GM19468 (cell line): ENCODE measurements around the gene IGFBP4.

Experiments
- ATAC-seq: cut with Tn5 transposase; IDR thresholded peaks from one replicate; pipeline ENCODE4 v1.9.1; 2021; ENCODE audit warnings: mild to moderate bottlenecking, moderate library complexity, moderate number of reproducible peaks; ENCODE audit not compliant: unreplicated experiment; ENCODE audit errors: extremely low read depth

Gene IGFBP4

DNA sequence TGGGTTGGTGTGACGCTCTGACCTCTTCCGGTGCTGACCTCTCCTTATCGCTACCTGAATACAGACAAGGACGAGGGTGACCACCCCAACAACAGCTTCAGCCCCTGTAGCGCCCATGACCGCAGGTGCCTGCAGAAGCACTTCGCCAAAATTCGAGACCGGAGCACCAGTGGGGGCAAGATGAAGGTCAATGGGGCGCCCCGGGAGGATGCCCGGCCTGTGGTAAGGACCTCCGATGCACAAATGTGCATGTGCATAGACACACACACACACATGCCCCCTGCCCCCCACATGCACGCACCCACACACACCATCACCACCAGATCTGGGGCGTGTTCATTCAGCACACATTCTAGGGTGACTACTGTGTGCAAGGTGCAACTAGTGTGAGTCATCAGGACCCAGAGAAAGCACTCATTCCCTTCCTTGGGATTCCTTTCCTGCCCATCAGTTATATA lies 9.7 kb downstream of the IGFBP4 start:
- no peak for ATAC-seq

DNA sequence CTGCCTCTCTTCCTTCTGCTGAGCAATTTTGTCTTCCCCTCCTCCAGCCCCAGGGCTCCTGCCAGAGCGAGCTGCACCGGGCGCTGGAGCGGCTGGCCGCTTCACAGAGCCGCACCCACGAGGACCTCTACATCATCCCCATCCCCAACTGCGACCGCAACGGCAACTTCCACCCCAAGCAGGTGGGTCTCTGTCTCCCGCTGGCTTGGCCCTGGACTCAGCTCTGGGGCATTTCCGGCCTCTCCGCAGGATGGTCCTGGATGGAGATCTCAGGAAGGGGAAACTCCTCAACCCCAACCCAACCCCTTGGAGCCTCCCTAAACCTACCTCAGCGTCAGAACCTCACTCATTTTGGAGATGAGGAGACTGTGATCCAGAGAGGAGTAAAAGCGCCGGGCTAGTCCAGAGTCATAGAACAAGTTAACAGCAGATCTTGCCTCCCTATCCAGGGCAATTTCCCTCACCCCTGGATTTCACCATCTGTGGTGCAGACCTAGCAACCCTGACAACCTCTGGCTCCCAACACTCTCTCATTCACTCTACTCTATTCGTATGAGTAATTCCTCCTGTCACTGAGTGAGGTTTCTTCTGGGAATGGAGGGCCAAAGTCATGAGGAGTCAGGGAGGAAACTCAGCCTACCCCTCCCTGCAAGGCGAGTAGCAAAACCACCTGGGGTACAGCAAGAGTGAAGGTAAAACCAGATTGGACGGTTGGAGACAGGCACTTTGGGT lies 10.8 kb downstream of the IGFBP4 start:
- ATAC-seq: no peak

DNA sequence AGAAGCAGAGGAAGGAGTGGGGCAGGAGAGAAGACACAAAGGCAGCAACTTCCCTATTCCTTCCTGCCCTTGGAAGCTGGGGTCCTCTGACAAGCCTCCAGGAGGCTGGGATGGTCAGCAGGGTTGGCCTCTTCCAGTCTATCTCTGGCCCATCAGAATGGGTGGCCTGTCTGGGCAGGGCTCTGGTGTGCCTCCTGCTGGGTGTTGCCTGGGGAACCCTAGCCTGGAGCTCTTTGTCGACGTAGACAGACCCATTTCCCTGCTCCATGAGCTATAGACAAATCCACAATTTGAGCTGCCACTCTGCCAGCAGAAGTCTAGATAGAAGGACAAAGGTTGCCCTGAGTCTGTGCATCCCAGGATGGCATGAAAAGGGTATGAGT lies 11.4 kb downstream of the IGFBP4 start:
- ATAC-seq: no peak

DNA sequence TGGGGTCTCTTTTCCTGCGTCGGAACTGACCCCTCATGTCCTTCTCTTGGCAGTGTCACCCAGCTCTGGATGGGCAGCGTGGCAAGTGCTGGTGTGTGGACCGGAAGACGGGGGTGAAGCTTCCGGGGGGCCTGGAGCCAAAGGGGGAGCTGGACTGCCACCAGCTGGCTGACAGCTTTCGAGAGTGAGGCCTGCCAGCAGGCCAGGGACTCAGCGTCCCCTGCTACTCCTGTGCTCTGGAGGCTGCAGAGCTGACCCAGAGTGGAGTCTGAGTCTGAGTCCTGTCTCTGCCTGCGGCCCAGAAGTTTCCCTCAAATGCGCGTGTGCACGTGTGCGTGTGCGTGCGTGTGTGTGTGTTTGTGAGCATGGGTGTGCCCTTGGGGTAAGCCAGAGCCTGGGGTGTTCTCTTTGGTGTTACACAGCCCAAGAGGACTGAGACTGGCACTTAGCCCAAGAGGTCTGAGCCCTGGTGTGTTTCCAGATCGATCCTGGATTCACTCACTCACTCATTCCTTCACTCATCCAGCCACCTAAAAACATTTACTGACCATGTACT lies 13.2 kb downstream of the IGFBP4 start:
- no peak for ATAC-seq

DNA sequence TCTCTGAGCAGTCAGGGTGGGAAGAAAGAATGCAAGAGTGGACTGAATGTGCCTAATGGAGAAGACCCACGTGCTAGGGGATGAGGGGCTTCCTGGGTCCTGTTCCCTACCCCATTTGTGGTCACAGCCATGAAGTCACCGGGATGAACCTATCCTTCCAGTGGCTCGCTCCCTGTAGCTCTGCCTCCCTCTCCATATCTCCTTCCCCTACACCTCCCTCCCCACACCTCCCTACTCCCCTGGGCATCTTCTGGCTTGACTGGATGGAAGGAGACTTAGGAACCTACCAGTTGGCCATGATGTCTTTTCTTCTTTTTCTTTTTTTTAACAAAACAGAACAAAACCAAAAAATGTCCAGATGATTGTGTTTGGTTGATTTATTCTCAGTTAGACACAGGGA lies 14.1 kb downstream of the IGFBP4 start:
- ATAC-seq: no peak

DNA sequence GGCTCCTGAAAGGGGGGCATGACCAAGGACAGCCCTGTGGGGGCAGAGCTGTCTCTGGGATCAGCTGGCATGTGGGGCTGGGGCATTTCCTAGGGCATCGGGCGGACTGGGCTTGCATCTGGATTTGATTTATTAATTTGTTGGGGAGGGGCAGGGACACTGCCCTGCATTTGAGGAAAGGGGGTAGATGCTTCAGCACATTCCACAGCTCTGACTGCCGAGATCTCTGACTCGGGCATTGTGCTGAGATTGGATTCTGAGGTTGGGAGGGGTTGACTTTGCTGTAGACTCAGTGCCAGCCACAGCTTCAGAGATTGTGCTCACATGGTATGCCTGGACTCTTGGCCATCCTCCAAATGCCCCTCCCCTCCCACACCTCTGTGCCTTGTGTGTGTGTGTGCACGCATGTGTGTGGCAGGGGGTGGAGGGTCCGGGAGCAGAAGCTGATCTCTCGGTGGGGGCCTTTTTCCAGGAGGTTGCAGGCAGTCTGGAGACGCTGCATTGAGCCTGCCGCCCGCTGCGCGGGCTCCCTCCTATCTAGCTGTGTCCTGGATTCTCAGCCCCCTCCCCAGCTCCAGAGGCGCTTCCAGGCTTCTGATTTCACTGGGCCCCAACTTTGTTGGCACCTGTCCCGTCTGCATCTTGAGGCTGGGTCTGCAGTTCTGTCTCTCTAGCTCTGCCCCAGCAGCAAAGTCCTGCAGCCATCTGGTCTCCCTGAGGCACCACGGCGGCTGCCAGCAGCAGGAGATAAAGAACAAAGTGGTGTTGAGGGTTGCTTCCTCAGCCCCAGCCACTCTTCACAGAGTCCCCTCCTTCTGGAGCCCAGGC lies 14.9 kb downstream of the IGFBP4 start:
- ATAC-seq: no peak

DNA sequence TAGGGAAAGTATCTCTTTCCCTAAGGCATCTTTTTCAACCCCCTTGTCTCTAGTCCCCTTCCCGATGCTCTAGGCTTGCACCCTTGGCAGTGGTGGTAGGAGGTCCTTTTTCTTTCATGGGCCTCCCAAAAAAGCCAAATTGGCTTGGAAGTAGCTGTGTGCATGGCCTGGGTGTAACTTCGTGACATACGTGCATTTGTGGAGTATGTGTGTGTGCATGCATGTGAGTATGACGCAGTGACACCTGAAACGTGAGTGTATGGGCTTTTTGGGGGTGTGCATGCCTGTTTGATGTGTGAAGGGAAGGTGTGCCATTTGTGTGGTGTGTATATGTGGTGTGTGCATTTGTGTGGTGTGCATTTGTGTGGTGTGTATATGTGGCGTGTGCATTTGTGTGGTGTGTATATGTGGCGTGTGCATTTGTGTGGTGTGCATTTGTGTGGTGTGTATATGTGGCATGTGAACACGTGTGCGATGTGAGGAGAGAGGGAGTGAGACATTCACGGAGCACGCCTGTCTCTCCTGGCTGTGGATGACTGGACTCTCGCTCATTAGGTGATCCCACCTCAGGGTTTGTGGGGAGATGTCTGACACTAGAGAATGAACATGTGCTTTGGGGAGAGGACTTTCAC lies 15.7 kb downstream of the IGFBP4 start:
- ATAC-seq: no peak

DNA sequence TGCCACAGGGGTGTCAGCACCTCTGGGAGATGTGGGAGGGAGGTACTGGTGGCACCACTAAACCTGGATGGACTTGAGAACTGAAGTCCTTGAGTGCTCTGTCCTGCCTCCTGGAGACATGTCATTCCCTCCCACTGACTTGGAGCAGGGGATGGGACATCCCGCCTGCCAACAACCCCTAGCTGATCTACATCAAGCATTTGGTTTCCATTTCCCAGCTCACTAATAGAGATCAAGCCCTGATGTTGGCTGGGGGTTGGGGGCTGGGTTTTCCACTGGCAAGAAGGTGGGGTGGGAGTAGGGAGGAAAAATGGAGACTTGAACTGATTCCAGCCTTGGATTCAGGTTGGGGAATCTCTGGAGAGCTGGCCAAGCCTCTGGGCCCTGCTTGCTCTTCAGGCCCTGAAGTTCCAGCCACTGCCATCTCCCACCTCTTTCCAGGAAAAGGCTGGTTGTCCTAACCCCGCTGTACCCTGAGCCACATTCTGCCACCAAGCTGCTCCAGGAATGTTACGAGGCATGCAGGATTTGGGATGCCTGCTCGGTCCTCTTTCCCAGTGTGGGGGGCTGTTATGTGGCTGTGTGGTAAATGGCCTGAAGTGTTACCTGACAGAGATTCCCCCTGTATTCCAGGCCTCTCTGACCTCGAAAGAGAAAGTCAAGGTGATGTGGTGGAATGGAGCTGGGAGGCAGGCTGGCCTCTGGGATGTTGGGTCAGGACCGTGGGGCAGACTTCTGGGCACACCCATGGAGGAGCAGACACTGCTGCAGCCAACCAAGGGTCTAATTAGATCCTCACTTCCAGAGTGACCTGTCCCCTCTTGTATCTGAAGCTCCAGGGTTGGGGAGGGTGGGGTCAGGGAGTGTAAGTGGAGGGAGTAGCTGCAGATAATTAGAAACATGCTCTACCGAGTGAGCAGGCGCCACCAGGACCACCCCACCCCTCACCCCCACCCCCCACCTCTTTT lies 16.7 kb downstream of the IGFBP4 start:
- no peak for ATAC-seq

DNA sequence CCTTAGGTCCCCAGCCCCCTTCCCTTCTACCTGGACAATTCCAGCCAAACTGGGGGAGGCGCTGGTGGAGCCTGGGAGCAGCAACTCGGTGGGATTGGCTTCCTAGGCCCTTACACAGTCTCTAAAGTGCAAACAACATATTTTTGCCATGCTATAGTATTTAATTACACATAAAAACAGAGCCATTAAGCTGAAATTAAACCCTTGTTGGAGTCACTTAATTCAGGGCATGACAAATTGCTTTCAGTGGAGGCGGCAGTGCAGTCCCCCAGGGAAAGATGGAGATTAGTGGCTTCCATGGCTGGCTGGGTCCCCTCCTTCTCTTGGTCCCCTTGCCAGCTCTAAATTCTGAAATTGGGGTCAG lies 17.3 kb downstream of the IGFBP4 start:
- ATAC-seq: no peak

DNA sequence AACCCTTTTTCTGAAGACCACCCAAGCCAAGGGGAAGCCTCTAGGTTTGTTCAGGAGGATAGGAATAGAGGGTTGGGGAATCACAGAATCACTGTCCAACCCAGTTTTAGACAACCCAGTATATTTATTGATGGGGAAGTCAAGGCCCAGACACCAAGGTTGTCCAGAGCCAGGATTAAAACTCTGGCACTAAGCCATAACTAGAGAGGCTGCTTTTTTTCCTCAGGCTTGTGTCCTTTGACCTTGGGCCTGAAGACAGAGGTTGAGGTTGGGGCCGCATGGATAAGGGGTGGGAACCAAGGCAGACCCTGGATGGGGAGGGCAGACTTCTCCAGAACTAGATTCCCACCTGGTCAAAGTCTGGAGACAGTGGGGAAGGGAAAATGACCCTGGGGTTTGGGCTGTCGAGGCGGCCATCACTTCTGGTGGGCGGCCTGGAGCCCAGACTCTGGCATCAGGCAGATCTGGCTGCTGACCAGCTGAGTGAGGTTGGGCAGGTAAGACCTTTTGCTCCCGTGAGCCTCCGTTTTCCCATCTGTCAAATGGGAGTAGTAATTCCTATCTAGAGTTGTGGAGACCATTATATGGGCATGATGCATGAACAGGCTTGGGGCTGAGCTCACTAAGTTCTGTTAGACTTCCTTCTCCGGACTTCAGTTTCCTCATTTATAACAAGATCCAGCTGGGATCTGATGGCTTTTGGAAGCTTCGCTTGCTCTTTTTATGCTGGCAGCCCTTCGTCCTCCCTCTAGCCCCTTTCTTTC lies 17.9 kb downstream of the IGFBP4 start:
- no peak for ATAC-seq

DNA sequence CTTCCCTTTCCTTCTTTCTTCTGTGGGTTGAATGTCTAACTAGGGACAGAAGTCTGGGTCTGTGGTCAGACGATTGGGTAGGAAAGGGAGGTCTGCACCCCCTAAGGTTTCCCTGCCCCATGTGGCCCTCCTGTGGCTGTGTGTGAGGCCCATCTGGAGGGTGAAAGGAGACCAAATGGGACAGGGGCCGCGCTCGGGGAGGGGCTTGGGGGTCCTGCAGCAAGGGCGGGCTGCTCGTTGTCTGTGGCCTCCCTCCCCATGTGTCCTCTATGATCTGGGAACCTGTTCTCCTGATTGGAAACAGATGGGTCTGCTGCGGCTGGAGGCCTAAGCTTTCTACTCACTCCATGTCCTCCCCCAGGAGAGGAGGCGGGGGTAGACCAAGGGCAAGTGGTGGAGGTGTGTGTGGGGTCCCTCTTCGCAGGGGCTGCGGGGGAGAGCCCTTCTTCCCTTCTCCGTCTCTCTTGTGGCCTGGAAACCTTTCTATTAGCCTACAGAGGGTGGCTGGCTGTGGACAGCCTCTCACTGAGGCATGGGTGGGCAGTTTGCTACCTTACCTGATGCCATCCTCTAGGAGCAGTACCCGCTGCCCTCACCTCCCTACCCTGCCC lies 18.6 kb downstream of the IGFBP4 start:
- no peak for ATAC-seq

DNA sequence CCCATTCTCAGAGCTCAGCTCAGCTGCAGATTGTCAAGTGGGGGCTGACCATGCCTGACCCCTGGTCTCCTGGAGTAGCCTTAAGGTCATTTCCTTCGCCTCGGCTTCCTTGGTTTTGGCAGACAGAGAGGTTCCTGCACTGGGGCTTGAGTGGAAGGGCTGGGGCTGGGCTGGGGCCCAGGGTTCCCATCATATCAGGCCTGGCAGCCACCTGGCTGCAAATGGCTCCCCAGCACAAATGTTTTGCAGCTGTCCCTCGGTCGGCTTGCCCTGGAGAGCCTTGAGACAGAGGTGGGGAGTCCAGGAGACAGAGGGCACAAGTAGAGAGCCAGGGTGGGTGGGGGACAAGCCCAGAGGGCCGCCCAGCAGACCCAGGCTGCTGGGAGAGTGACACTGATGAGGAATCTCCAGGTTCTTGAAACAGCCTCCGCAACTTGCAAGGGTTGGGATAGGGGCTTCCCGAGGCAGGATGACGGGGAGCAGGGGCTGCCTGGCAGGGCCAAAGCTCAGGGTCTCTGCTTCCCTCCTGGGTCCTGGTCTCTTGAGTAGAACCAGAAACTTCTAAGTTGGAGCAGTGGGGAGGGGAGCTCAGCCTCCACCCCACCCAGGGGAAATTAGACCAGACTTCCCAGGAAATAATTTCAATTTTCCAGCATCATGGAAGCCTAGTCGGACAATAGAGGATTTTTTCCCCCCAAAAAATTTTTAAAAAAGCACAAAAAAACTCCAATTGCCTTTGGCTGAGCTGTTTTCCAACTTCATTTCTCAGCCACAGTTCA lies 19.3 kb downstream of the IGFBP4 start:
- ATAC-seq: no peak

DNA sequence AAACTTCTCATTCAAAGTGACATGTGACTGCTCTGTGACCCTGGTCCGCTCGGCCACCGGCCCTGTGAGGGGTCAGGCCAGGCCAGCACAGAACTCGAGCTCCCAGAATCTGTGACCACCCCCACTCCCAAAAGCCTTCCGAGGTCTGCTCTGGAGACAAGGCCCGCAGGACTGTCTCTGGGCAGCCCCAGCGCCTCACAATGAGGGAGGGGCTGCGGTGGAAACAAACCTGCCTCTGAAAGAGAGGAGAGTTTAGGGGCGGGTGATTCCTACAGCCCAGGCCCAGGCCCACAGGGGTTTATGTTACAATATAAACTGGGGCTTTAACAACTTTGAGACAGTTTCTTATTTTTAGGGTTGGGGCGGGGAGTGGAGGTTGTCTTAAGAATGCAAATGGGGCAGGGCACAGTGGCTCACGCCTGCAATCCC lies 19.9 kb downstream of the IGFBP4 start:
- ATAC-seq: no peak

DNA sequence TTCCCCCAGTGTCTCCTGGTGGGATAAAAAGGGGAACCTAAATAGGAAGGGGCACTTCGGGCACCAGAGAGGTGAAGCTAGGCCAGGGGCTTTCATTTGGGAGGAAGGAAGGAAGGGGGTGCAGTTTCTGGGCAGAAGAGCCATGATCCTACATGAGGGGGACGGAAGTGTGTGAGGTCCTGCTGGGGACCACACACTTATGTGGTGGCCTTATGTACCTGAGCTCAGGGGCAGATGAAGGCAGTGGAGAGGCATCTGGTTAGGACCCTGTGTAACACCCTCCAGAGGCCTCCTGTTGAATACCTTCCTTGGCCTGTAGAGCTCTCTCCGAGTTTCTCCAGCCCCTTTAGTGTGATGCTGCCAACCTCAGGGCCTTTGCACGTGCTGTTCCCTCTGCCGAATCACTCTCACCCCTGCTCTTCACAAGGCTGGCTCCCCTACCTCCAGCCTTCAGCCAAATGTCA lies 21.2 kb downstream of the IGFBP4 start:
- ATAC-seq: no peak

DNA sequence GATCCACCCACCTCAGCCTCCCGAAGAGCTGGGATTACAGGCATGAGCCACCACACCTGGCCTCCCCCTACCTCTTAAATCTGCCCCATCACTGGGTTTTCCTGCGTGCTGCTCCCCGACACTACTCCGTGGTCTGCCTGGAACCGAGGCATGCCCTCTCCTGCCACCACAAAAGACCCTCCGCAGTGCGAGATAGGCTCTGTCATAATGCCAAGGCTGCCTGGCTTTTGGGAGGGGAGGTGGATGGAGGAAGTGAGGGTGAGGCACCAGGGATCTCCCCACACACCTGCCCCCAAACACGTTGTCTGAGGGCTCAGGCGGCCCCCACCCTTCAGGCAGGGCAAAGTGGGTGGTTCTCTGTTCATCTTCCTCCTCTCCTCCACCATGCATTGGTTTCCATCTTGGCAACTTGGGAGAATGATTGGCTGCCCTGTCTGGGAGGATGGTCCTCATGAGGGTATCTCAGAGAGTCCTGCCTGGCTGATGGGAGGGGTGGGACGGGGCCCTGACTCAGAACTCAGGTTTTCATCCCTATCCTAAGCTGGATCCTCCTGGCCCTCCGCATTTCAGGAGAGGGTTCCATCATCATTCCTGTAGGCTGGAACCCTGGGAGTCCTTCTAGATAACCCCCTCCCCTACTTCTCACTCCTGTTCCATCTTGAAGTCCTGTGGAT lies 23.2 kb downstream of the IGFBP4 start:
- no peak for ATAC-seq

DNA sequence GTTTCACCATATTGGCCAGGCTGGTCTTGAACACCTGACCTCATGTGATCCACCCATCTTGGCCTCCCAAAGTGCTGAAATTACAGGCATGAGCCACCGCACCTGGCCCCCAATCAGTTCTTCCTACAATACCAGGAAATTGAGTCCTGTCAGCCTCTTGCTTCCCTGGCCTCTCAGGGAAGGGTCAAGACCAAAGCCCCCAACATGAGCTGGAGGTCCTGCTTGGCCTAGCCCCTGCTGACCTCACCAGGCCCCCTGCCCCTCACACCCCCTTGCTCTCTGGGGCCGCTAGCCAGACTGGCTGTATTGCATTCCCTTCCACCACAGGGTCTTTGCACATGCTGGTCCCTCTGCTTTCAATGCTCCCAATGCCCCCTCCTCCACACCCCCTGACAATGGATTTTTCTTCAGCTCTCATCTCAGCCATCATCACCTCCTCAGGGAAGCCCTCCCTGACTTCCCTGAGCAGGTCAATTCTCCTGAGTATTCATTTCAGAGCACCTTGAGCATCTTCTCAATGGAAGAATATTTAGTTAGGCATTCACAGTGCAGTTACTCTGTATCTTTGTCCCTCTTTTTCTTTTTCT lies 24.1 kb downstream of the IGFBP4 start:
- ATAC-seq: no peak

DNA sequence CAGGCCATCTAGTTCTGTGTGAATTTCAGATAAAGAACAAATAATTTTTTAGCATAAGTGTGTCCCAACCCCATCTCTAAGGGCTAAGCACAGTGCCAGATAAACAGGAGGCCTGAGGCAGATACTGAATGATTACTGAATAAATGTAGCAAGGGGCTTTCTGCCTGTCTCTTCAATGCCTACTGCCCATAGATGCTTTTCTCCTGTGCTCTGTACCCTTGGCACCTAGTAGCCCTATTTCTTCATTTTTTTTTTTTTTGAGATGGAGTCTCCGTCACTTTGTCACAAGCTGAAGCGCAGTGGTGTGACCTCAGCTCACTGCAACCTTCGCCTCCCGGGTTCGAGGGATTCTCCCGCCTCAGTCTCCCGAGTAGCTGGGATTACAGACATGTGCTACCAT lies 25.3 kb downstream of the IGFBP4 start:
- no peak for ATAC-seq
